GM21447 (cell line): ENCODE results near the gene CYP3A7.
"Not testable (repeated sequence)": the region's sequence is repeated elsewhere in the genome, so short reads cannot be mapped to it uniquely, and the experiment has no call there.

Source experiments
- ATAC-seq: cut with Tn5 transposase; IDR thresholded peaks from one replicate; pipeline ENCODE4 v1.9.1; 2021; ENCODE audit not compliant: unreplicated experiment

Gene CYP3A7

DNA sequence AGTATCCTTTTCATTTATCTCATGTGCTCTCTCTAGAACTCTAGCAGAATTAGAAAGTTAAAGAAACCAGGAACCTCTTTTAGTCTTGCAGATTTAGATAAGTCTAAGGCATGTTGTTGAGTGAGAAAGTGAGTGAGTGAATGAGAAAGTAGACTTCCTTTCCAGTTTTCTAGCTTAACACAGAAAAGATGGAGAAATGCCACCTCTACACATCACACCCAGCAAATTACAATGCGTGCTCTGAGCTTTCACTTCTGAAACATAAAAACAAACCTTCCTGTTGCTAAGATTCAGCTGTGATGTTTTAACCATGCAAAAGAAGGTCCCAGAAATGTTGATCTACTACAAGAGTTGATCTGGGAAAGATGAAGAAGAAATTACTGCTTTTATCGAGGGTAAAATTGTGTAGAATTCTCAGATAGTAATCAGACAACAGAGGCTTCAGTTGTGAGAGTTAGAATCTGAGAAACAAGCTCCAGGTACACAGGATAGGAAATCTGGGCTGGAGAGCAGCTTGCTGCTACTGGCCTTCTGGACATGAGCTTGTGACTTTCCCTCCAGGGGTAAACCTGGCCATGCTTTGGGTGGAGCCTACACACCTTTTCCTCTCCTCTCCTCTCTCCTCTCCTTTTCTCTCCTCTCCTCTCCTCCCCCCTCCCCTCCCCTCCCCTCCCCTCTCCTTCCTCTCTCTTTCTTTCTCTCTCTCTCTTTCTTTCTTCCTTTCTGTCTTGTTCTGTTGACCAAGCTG is 59.8 kb downstream of the CYP3A7 start:
- ATAC-seq = no peak

DNA sequence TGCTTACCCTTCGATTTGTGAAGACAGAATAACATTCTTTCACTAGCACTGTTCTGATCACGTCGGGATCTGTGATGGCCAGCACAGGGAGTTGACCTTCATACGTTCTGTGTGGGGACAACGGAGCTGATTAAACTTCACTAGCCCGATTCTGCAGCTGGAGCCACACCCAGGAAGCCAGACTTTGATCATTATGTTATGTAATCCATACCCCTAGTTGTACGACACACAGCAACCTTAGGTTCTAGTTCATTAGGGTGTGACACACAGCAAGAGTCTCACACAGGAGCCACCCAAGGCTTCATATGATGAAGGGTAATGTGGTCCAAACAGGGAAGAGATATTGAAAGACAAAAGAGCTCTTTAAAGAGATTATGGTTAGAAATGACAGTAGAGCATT is 62.4 kb downstream of the CYP3A7 start:
- no peak for ATAC-seq

GRCh38 chr7:99669782-99670181 is 65.2 kb downstream of the CYP3A7 start:
- no peak for ATAC-seq

DNA sequence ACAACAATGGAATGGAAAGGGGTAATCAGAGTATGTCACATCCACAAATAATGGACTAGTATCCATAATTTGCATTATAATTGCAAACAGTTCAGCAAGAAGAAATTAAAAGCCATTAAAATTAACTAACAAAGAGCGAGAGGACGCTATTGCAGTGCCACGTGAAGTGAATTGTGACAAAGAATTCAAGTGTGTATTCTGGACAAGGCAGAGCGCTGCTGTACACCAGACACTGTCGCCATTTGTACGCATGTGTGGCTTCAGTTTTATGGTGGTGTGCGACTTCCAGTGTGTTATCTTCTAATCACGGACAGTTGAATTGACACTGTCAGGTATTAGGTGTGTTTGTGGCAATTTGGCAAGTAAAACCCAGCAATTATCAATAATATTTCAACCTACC is 66.5 kb downstream of the CYP3A7 start:
- no peak for ATAC-seq

GRCh38 chr7:99667179-99667578 is 67.8 kb downstream of the CYP3A7 start:
- no peak for ATAC-seq

DNA sequence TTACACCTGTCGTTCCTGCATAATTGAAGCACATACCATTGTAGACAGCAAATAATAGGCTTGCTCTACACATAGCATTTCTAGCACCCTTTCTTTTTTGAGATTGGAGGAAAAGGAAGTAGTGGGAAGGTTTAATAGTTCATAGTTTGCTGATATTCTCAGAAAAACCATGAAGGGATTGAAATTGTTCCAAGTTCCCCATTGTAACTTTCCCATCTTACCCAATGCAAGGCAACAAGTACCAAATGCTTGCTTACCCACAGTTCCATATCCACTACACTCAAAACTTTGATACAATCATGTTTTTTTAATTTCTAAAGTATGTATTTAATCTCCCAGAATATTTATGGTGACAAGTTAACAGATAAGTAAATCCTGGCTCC is 69.0 kb downstream of the CYP3A7 start:
- ATAC-seq = no peak

DNA sequence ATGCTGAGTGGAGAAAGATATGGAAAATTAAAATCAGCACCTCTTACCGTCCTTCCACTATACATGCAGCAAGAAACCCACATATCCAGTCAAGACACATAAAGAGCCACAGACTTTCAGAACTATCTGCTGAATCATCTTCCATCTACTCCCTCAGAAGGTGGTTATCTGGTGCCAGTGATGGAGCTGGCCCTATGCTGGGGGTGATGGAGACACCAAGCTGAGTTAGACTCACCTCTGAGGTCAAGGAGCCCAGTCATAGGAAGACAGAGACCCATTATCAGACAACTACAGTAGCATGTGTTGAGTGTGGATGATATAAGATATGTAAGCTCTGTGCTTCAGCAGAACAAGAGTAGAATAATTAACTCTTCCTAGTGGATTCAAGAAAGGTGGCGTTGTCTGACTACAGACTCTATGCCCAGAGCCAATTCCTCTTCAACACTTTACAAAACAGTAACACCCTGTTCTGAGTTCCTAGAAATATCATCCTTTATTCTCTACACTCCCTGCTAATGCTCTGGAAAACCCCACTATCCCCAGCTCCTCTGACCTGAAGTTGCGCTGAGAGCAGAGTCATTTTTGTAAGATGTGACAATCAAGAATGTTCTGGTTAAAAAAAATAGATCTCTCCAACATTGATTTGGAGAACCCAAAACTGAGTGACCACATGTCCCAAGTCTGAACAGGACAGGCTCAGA is 69.5 kb downstream of the CYP3A7 start:
- no peak for ATAC-seq

DNA sequence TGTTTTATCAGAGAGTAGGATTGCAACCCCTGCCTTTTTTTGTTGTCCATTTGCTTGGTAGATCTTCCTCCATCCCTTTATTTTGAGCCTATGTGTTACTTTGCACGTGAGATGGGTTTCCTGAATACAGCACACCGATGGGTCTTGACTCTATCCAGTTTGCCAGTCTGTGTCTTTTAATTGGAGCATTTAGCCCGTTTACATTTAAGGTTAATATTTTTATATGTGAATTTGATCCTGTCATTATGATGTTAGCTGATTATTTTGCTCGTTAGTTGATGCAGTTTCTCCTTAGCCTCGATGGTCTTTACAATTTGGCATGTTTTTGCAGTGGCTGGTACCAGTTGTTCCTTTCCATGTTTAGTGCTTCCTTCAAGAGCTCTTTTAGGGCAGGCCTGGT is 77.1 kb downstream of the CYP3A7 start:
- ATAC-seq = not testable (repeated sequence)
